ENCODE results near the gene APOL5. TPM values are rescaled to one million over a fixed set of nuclear protein-coding genes. Genes with fewer than 3 reads are reported as not detected.
"Not testable (repeated sequence)": the region's sequence is repeated elsewhere in the genome, so short reads cannot be mapped to it uniquely, and the experiment has no call there.

APOL5 gene
- total and polyA plus RNA-seq, 4 donors, result 0.43 TPM; not detected in 3

DNA sequence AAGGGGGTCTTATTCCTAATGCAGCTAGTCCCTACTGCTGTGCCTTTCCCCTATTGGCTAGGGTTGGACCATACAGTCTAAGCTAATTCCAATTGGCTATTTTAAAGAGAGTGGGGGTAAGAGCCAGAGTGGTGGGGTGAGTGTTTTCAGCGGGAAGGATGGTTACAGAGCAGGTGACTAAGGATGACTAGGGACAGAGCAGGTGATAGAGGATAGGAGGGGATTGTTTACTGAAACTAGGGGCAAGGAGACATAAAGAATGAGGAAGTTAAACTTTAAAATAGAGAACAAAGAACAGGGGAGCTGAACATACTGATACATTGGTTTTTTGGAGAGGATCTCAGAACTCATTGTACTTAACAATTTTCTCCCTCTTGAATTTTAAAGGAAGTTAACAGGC is 41.6 kb upstream of the APOL5 start:
- H3K27me3 ChIP-seq (ENCODE audit: control insufficient read depth in 4 of 4, insufficient read depth in 4 of 4, low read length in 3 of 4); H3K4me3 ChIP-seq (ENCODE audit: low read depth in 1 of 3, low read length in 3 of 3); H3K9me3 ChIP-seq (ENCODE audit: control insufficient read depth in 4 of 4, low read length in 3 of 4); H3K36me3 ChIP-seq (ENCODE audit: control insufficient read depth in 4 of 4, insufficient read depth in 3 of 4, low read depth in 1 of 4, low read length in 3 of 4); H3K9ac ChIP-seq (ENCODE audit: low read depth in 1 of 2, low read length in 2 of 2); DNase-seq (ENCODE audit: low spot score); H3K27ac ChIP-seq (ENCODE audit: low read depth in 1 of 2, low read length in 2 of 2): not testable (repeated sequence)
- WGBS, result 56% methylated on average over 1 of the region's 1 CpG
- H3K4me1 ChIP-seq (ENCODE audit: control insufficient read depth in 4 of 4, insufficient read depth in 4 of 4, low read length in 3 of 4), result peaks cover 2 to 10% (median 7%) of the 10 kb centered on the region in 4 donors

DNA sequence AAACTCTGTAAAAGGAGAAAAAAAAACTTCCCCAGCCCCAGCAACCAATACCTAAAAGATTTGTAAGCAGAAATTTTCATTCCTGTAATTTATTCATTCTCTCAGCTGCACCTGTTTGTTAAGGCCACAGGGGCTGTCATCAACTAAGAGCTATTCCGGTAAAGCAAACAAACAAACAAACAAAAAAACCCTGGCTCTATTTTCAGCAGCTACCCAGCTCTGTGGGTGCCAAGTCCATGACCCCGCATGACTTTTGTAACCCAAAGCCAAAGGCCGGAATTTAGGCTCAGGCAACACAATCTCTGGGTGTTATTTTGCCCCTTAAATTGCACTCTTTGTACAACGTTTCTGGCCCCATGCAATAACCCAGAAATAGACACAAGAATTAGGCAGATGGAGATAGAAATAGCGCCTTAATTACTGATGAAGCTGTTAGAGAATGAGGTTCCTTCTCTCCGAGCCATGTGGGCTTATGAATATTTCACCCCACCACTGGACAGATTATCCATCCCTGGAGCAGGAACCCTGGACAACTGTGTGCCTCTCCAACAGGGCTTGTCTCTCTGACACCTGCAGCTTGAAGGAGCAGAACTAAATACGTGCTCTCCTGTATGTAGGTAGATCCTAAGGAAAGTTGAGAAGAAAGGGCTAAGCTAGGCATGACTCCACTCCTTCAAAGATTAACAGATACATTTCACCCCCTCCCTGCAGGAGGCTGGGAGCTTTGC is 40.0 kb upstream of the APOL5 start:
- 59% methylated on average over 7 of the region's 7 CpGs for WGBS
- DNase-seq (ENCODE audit: low spot score), result no peak
- Histone ChIP-seq H3K36me3 (ENCODE audit: control insufficient read depth in 4 of 4, insufficient read depth in 3 of 4, low read depth in 1 of 4, low read length in 3 of 4) (no peaks in the 10 kb centered on the region), H3K4me1 (ENCODE audit: control insufficient read depth in 4 of 4, insufficient read depth in 4 of 4, low read length in 3 of 4) (peaks cover 2 to 10% (median 7%) of the 10 kb centered on the region in 4 donors), H3K27me3 (ENCODE audit: control insufficient read depth in 4 of 4, insufficient read depth in 4 of 4, low read length in 3 of 4) (no peaks in the 10 kb centered on the region), H3K9me3 (ENCODE audit: control insufficient read depth in 4 of 4, low read length in 3 of 4) (peaks cover 0 to 3% (median 2%) of the 10 kb centered on the region in 4 donors), H3K4me3 (ENCODE audit: low read depth in 1 of 3, low read length in 3 of 3) (no peak overlapping the region), H3K27ac (ENCODE audit: low read depth in 1 of 2, low read length in 2 of 2) (peak overlapping the region; percentile 60 to 61), H3K9ac (ENCODE audit: low read depth in 1 of 2, low read length in 2 of 2) (no peak overlapping the region)
- peak; percentile 98 to 99 for TF ChIP-seq HNF4A (conservative IDR thresholded peaks at IDR 0.05)
- no peak for TF ChIP-seq GABPA (IDR thresholded peaks at IDR 0.05 in 1 of 2, conservative IDR thresholded peaks at IDR 0.05 in 1 of 2)
- TF ChIP-seq, protein P1, sequence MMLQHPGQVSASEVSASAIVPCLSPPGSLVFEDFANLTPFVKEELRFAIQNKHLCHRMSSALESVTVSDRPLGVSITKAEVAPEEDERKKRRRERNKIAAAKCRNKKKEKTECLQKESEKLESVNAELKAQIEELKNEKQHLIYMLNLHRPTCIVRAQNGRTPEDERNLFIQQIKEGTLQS (IDR thresholded peaks at IDR 0.05), result no peak
- no peak for TF ChIP-seq EGR1 (IDR thresholded peaks at IDR 0.05; ENCODE audit: low read depth in 2 of 2)
- TF ChIP-seq, protein P2, sequence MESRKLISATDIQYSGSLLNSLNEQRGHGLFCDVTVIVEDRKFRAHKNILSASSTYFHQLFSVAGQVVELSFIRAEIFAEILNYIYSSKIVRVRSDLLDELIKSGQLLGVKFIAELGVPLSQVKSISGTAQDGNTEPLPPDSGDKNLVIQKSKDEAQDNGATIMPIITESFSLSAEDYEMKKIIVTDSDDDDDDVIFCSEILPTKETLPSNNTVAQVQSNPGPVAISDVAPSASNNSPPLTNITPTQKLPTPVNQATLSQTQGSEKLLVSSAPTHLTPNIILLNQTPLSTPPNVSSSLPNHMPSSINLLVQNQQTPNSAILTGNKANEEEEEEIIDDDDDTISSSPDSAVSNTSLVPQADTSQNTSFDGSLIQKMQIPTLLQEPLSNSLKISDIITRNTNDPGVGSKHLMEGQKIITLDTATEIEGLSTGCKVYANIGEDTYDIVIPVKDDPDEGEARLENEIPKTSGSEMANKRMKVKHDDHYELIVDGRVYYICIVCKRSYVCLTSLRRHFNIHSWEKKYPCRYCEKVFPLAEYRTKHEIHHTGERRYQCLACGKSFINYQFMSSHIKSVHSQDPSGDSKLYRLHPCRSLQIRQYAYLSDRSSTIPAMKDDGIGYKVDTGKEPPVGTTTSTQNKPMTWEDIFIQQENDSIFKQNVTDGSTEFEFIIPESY (IDR thresholded peaks at IDR 0.05), result no peak
- TF ChIP-seq, protein P3, sequence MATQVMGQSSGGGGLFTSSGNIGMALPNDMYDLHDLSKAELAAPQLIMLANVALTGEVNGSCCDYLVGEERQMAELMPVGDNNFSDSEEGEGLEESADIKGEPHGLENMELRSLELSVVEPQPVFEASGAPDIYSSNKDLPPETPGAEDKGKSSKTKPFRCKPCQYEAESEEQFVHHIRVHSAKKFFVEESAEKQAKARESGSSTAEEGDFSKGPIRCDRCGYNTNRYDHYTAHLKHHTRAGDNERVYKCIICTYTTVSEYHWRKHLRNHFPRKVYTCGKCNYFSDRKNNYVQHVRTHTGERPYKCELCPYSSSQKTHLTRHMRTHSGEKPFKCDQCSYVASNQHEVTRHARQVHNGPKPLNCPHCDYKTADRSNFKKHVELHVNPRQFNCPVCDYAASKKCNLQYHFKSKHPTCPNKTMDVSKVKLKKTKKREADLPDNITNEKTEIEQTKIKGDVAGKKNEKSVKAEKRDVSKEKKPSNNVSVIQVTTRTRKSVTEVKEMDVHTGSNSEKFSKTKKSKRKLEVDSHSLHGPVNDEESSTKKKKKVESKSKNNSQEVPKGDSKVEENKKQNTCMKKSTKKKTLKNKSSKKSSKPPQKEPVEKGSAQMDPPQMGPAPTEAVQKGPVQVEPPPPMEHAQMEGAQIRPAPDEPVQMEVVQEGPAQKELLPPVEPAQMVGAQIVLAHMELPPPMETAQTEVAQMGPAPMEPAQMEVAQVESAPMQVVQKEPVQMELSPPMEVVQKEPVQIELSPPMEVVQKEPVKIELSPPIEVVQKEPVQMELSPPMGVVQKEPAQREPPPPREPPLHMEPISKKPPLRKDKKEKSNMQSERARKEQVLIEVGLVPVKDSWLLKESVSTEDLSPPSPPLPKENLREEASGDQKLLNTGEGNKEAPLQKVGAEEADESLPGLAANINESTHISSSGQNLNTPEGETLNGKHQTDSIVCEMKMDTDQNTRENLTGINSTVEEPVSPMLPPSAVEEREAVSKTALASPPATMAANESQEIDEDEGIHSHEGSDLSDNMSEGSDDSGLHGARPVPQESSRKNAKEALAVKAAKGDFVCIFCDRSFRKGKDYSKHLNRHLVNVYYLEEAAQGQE (IDR thresholded peaks at IDR 0.05), result no peak
- peak; percentile 88 for TF ChIP-seq HNF4G (IDR thresholded peaks at IDR 0.05)
- TF ChIP-seq NR2F2 (IDR thresholded peaks at IDR 0.05), result peak; percentile 77
- peak; percentile 91 to 96 for TF ChIP-seq RXRA (IDR thresholded peaks at IDR 0.05)
- peak in 1 of 2 donors; percentile 13 for TF ChIP-seq JUND (IDR thresholded peaks at IDR 0.05)
- TF ChIP-seq RAD21 (IDR thresholded peaks at IDR 0.05), result peak; percentile 44 to 61
- TF ChIP-seq, protein P4, sequence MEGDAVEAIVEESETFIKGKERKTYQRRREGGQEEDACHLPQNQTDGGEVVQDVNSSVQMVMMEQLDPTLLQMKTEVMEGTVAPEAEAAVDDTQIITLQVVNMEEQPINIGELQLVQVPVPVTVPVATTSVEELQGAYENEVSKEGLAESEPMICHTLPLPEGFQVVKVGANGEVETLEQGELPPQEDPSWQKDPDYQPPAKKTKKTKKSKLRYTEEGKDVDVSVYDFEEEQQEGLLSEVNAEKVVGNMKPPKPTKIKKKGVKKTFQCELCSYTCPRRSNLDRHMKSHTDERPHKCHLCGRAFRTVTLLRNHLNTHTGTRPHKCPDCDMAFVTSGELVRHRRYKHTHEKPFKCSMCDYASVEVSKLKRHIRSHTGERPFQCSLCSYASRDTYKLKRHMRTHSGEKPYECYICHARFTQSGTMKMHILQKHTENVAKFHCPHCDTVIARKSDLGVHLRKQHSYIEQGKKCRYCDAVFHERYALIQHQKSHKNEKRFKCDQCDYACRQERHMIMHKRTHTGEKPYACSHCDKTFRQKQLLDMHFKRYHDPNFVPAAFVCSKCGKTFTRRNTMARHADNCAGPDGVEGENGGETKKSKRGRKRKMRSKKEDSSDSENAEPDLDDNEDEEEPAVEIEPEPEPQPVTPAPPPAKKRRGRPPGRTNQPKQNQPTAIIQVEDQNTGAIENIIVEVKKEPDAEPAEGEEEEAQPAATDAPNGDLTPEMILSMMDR (IDR thresholded peaks at IDR 0.05; ENCODE audit: low read depth, low read length, missing input control), result no peak
- peak; percentile 81 for TF ChIP-seq SP1 (IDR thresholded peaks at IDR 0.05)
- no peak for TF ChIP-seq FOXA2 (IDR thresholded peaks at IDR 0.05)
